Activated B cell treated with CpG ODN at 0.5 μM for 24 hours (primary cell): ENCODE measurements around the gene EN1. TPM values are rescaled to one million over a fixed set of nuclear protein-coding genes. Genes with fewer than 3 reads are reported as not detected.

Source experiments
- ATAC-seq: fragments of 200-7000 bp; cut with Tn5 transposase; one replicate; pipeline ENCODE4 v1.10.0; 2021; ENCODE audit warnings: low read depth, mild to moderate bottlenecking, moderate library complexity
- CTCF ChIA-PET: fragments of 350-600 bp; sonication (Branson Sonifier 250); formaldehyde crosslinking; loops from one replicate; lab custom pipeline; 2021; ENCODE audit warnings: antibody characterized with exemption; lab: Charles Lee
- POLR2A ChIA-PET: fragments of 350-600 bp; sonication (Branson Sonifier 250); formaldehyde crosslinking; loops from one replicate; lab custom pipeline; 2021; ENCODE audit warnings: antibody characterized with exemption; lab: Charles Lee
- DNase-seq: peaks from one replicate; pipeline ENCODE4 v3.0.0; 2022
- H3K27ac Mint-ChIP-seq: one replicate; pipeline ENCODE4 v1.8.0; 2020; ENCODE audit warnings: mixed read lengths
- H3K27me3 Mint-ChIP-seq: one replicate; pipeline ENCODE4 v1.8.0; 2021; ENCODE audit warnings: mixed read lengths
- H3K36me3 Mint-ChIP-seq: one replicate; pipeline ENCODE4 v1.8.0; 2021; ENCODE audit warnings: low read depth, mixed read lengths
- H3K4me1 Mint-ChIP-seq: one replicate; pipeline ENCODE4 v1.8.0; 2021; ENCODE audit warnings: mixed read lengths
- H3K4me3 Mint-ChIP-seq: one replicate; pipeline ENCODE4 v1.8.0; 2020; ENCODE audit warnings: mild to moderate bottlenecking, mixed read lengths
- H3K9me3 Mint-ChIP-seq: one replicate; pipeline ENCODE4 v1.8.0; 2020; ENCODE audit warnings: mixed read lengths
- CTCF ChIP-seq: fragments of 200-600 bp; IDR thresholded peaks from one replicate; pipeline ENCODE4 v1.8.0; 2022; ENCODE audit warnings: antibody characterized with exemption, mild to moderate bottlenecking
- intact Hi-C: fragments of 100-400 bp; cut with micrococcal nuclease; formaldehyde crosslinking; loops from one replicate; pipeline ENCODE4 v1.15.1; 2024
- total RNA-seq: library from RNA; stranded (reverse); gene quantifications from 2 replicates; pipeline ENCODE4 v1.2.3, GENCODE V29; 2022

EN1 gene
- total RNA-seq, 1 donor from 2014 or later, result not detected

DNA sequence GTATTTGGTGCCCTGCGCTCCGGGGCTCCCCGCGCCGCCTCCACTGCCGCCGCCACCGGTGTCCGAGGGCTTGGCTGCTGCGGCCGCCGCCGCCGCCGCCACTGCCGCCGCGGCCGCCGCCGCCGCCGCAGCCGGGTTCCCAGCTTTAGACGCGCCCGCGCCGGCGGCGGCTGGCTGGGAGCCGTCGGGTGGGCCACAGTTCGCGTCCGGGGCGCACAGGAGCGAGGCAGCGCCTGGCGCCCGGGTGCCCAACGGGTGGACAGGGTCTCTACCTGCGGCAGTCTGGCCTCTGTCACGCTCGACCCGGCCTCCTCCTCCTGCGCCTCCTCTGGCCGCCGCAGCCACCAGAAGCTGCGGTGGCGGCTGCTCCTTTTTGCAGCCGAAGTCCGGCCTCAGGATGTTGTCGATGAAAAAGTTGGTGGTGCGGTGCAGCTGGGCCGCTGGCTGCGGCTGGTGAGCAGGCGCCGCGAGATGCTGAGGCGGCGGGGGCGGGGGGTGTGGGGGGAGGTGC, 951 bp downstream of the EN1 start:
- ATAC-seq (no peak), DNase-seq (no peak)
- H3K27me3 Mint-ChIP-seq, result peaks cover 69% of the 10 kb centered on the region
- intact Hi-C loops, result no loop called here
- H3K27ac Mint-ChIP-seq, result no peak overlapping the region
- ChIA-PET POLR2A (no interaction called here), CTCF (no interaction called here)
- peaks cover 28% of the 10 kb centered on the region for H3K4me1 Mint-ChIP-seq
- H3K4me3 Mint-ChIP-seq, result no peak overlapping the region
- H3K9me3 Mint-ChIP-seq, result no peaks in the 10 kb centered on the region
- no peak for TF ChIP-seq CTCF
- H3K36me3 Mint-ChIP-seq, result no peaks in the 10 kb centered on the region

DNA sequence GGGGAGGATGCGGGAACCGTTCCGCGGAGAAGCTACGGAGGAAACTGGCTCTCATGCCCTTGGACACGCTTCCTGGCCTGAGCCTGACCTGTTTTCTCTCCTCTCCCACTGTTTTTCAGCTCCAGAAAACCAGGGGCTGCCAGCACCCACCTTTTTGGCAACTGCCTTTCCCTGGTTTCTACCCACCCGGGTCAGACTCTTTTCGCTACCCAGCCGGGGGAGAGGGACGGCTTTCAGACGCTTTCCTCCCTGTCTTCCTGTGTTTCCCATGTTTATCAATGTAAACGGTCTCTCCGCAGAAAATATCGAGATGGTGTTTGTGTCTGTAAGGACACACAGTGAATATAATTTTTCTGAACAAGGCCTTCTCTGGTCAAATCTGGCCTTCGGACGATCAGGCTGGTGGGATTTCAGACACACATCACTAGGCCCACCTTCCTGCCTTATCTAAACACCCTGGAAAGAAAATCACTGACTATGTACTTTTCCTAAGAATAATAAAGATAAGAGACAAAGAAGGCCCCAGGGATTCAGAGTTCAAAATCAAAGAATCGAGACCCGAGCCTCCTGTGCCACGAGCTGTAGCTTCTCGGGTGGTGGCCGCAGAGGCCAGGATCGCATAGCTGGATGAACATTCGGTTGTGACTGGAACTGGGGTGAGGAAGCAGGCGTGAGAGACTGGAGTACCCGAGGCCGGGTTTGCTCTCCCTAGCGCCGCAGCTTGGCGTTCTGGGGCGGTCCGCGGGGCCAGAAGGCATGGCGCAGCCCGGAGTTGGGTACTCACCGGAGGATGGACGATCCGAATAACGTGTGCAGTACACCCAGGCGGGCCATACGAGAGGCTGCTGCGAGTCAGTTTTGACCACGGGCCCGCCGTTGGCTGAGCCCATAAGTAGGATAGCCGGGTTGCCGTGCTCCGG, 1.7 kb downstream of the EN1 start:
- peaks cover 34% of the 10 kb centered on the region for H3K4me1 Mint-ChIP-seq
- no peaks in the 10 kb centered on the region for H3K9me3 Mint-ChIP-seq
- ChIA-PET POLR2A (no interaction called here), CTCF (interaction anchor here (1.5 kb wide), 1 partner anchor 10 kb away, joined by 8 read pairs; no protein-coding TSS in a partner anchor)
- DNase-seq (no peak), ATAC-seq (no peak)
- peak overlapping the region; percentile 7 for H3K4me3 Mint-ChIP-seq
- peak overlapping the region; percentile 50 for H3K27ac Mint-ChIP-seq
- no peaks in the 10 kb centered on the region for H3K36me3 Mint-ChIP-seq
- peaks cover 69% of the 10 kb centered on the region for H3K27me3 Mint-ChIP-seq
- intact Hi-C loops, result no loop called here
- no peak for TF ChIP-seq CTCF

GRCh38 chr2:118845005-118845521, 2.4 kb downstream of the EN1 start:
- POLR2A ChIA-PET, result no interaction called here
- H3K4me1 Mint-ChIP-seq, result peaks cover 34% of the 10 kb centered on the region
- CTCF ChIA-PET, result interaction anchor here (1.5 kb wide), 1 partner anchor 11 kb away, joined by 8 read pairs; no protein-coding TSS in a partner anchor
- ATAC-seq, result no peak
- H3K27ac Mint-ChIP-seq, result no peak overlapping the region
- H3K9me3 Mint-ChIP-seq, result no peaks in the 10 kb centered on the region
- H3K27me3 Mint-ChIP-seq, result peaks cover 69% of the 10 kb centered on the region
- intact Hi-C loops, result no loop called here
- no peak overlapping the region for H3K4me3 Mint-ChIP-seq
- no peak for DNase-seq
- no peak for TF ChIP-seq CTCF
- no peaks in the 10 kb centered on the region for H3K36me3 Mint-ChIP-seq

GRCh38 chr2:118844261-118845004, 3.0 kb downstream of the EN1 start:
- TF ChIP-seq CTCF, result no peak
- H3K4me3 Mint-ChIP-seq, result no peak overlapping the region
- DNase-seq, result no peak

More at GRCh38 chr2:118844261-118845004, 3.0 kb downstream of the EN1 start:
- POLR2A ChIA-PET, result no interaction called here
- CTCF ChIA-PET, result interaction anchor here (1.5 kb wide), 1 partner anchor 12 kb away, joined by 8 read pairs; no protein-coding TSS in a partner anchor
- ATAC-seq, result no peak
- intact Hi-C loops, result no loop called here
- Mint-ChIP-seq H3K4me1 (peaks cover 34% of the 10 kb centered on the region), H3K27ac (no peak overlapping the region), H3K36me3 (no peaks in the 10 kb centered on the region), H3K9me3 (no peaks in the 10 kb centered on the region), H3K27me3 (peaks cover 71% of the 10 kb centered on the region)
